Muscle of back (tissue), 11 donors: ENCODE measurements around the gene CST6. TPM values are rescaled to one million over a fixed set of nuclear protein-coding genes. Genes with fewer than 3 reads are reported as not detected.

Experiments used
- DNase-seq, 3 donors: peaks; one replicate each; pipeline versions ENCODE4 v3.0.0 to v3.0.0-alpha.2; 2013
- polyA plus RNA-seq, 10 donors: library from polyadenylated mRNA; unstranded; fragments of 120-200 nt; gene quantifications; one replicate each; pipeline ENCODE4 v1.2.1, GENCODE V29; 2013; ENCODE audit not compliant: insufficient read length in 10 of 10

The CST6 gene
- polyA plus RNA-seq, 10 donors = not detected

- no peak for DNase-seq
Observed at GRCh38 chr11:66047541-66048365, 35.9 kb downstream of the CST6 start.

DNA sequence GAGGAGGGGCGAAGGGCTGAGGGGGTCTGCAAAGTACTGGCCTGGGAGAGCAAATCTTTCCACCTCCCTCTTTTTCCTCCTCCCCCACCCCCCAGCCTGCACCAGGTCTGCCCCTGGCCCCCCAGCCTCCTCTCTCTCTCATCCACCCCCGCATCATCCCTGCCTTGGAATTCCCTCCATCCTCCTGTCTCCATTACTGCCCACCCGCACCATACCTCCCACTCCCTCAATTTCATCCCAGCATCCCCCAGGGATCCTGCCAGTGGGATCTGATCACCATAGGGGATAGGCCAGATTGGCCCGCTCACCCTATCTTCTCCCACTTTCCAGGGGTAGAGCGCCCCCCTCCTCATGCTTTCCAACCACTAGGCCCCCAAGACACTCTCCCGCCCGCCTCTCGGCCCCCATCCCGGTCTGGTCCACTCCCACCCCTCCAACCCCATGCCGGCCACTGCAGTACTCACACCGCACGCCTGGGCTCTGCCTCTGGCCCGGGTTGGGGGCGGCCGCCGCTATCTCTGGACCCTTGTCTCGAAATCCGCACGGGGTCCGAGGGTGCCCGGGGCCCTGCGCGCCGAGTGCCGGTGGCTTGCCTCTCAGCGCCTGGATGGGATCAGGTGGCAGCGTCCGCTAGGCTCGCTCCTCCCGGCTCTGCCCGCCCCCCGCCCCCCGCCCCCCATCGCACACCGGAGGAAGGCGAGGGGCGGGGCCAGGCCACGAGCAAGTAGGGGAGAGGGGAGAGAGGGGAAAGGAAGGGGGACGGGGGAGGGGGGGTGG lies 36.9 kb downstream of the CST6 start, which contains the start of gene GAL3ST3:
TSS of gene GAL3ST3 (minus strand) at position 615 of the 777 bp plus-strand sequence. CDS start 3,746 bp downstream, outside the sequence.
- peak in 1 of 3 donors; percentile 20 for DNase-seq

- no peak for DNase-seq
Observed at GRCh38 chr11:66050581-66051231, 38.9 kb downstream of the CST6 start.

- no peak for DNase-seq
Observed at GRCh38 chr11:66051371-66051765, 39.6 kb downstream of the CST6 start.

GRCh38 chr11:66051766-66052663 lies 40.2 kb downstream of the CST6 start, which contains the start of gene SF3B2:
Gene SF3B2, plus strand, starts transcription at chr11:66052364. Its CDS starts 21 bp downstream, at chr11:66052385.
- DNase-seq = peak; percentile 98 to 99 (median 98)

DNA sequence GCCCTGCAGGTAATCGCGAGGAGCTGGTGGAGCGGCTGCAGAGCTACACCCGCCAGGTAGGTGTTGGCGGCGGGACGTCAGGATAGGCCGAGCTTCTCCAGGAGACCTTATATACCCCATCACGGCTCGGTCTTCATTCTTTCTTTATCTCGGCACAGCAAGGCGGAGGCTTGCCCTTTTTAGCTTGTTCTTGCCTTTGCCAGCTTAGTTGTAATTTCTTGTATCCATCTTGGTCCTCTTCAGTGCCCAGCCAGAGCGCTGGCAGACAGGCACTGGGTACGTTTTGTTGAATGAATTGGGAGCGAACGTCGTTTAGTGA lies 40.8 kb downstream of the CST6 start:
- no peak for DNase-seq

DNA sequence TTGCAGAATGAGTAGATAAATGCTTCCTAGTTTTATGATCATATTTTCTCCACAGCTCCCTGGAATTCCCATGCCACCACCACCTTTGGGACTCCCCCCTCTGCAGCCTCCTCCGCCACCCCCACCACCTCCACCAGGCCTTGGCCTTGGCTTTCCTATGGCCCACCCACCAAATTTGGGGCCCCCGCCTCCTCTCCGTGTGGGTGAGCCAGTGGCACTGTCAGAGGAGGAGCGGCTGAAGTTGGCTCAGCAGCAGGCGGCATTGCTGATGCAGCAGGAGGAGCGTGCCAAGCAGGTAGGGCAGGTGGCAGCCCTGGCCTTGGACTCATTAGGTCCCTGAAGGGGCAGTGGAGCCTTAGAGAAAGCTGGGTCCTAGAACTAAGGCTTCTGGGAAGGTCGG lies 43.2 kb downstream of the CST6 start:
- DNase-seq = no peak

DNA sequence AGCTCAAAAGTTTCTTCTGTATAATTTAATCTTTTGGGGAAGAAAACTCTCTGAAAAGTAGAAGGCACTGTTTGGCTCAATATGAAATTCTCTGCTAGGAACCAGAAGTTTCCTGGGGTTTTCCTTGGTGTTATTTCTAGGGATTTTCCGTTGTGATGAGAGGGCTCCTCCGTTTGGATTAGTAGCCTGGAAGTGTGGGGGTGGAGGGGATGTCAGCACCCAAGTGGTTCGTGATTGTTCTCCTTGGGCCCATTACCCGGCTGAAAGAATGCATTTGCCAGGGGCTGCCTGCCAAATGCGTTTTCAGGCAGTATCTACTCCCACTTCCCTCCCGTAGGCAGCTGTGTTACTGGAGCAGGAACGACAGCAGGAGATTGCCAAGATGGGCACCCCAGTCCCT lies 44.7 kb downstream of the CST6 start:
- no peak for DNase-seq

DNA sequence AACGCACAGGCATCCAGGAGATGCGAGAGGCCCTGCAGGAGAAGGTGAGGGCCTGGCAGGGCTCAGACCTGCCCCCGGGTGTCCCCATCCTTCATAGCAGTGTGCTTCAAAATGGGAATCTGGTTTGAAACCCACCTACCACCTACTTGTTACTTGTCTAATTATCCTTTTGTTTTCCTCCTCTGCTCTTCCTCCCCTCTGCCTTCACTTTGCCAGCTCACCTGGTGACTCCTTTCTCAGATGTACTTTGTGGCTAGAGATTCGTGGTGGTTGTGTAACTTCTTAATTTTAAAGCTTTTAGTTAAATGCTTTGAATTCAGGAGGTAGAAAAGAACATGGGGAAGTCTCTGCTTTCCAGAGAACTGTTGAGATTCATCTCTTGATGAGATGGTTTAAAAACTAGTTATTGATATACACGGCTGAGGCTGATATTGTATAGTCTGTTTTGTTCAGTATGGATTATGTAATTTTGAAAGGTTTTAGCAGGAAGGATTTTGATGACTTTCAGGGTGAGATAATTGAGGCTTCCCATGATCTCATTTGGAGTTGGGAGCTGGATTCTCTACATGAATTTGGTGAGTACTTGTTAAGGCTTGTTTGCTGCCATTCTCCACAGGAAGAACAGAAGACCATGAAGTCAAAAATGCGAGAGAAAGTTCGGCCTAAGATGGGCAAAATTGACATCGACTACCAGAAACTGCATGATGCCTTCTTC lies 48.3 kb downstream of the CST6 start:
- DNase-seq = no peak

GRCh38 chr11:66061268-66061667 lies 49.5 kb downstream of the CST6 start:
- no peak for DNase-seq

DNA sequence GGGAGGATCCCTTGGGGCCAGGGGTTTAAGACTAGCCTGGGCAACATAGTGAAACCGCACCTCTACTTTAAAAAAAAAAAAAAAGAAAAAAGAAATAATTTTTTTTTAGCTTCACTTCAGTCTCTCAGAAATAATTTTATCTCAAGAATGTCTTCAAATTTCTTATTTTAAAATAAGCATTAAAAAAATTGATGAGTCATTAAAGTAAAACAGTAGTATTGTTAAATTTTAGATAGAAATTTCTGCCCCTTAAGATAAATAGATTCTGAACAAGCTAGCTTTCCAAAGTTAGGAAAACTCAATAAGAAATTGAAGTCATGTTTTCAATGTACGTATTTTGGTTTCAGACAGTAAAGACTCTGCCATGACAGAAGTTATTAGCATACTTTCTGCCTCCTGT lies 50.6 kb downstream of the CST6 start:
- no peak for DNase-seq

Other genes with a start within 250 kb of the CST6 start
- gene AP5B1, start 231.0 kb upstream of the CST6 start, polyA plus RNA-seq = 1 to 10 TPM; 1.4 to 3.0 (median 2.2) TPM
- 1 to 10 TPM in 1 of 10 donors, under 1 TPM in 1, not detected in 8; 0.31 to 1.2 TPM for gene OVOL1, start 224.9 kb upstream of the CST6 start, polyA plus RNA-seq
- gene SNX32, start 178.0 kb upstream of the CST6 start, polyA plus RNA-seq = 1 to 10 TPM in 9 of 10 donors, under 1 TPM in 1; 0.64 to 2.3 (median 1.6) TPM
- 100 to 1,000 TPM; 475 to 750 (median 627) TPM for gene CFL1, start 153.8 kb upstream of the CST6 start, polyA plus RNA-seq
- 10 to 100 TPM; 31.7 to 60.8 (median 41.9) TPM for gene MUS81, start 151.6 kb upstream of the CST6 start, polyA plus RNA-seq
- gene EFEMP2, start 139.2 kb upstream of the CST6 start, polyA plus RNA-seq = 100 to 1,000 TPM in 5 of 10 donors, 10 to 100 TPM in 5; 83.5 to 137 (median 101) TPM
- gene CTSW, start 132.2 kb upstream of the CST6 start, polyA plus RNA-seq = 1 to 10 TPM in 4 of 10 donors, under 1 TPM in 5, not detected in 1; 0.69 to 2.9 (median 0.98) TPM
- gene FIBP, start 123.5 kb upstream of the CST6 start, polyA plus RNA-seq = 10 to 100 TPM; 57.3 to 68.8 (median 61.7) TPM
- gene CCDC85B, start 121.3 kb upstream of the CST6 start, polyA plus RNA-seq = 10 to 100 TPM in 8 of 10 donors, 1 to 10 TPM in 2; 9.2 to 24.8 (median 12.6) TPM
- under 1 TPM in 6 of 10 donors, not detected in 4; 0.22 to 0.64 (median 0.29) TPM for gene FOSL1, start 111.6 kb upstream of the CST6 start, polyA plus RNA-seq
- gene C11orf68, start 92.9 kb upstream of the CST6 start, polyA plus RNA-seq = 10 to 100 TPM; 27.2 to 39.2 (median 32.0) TPM
- 100 to 1,000 TPM in 2 of 10 donors, 10 to 100 TPM in 8; 46.8 to 108 (median 66.1) TPM for gene DRAP1, start 92.6 kb upstream of the CST6 start, polyA plus RNA-seq
- gene TSGA10IP, start 66.5 kb upstream of the CST6 start, polyA plus RNA-seq = under 1 TPM in 2 of 10 donors, not detected in 8; 0.25 to 0.40 TPM
- gene SART1, start 50.3 kb upstream of the CST6 start, polyA plus RNA-seq = 10 to 100 TPM; 30.7 to 42.6 (median 36.7) TPM
- 10 to 100 TPM; 14.0 to 23.0 (median 18.6) TPM for gene EIF1AD, start 9.9 kb upstream of the CST6 start, polyA plus RNA-seq
- 100 to 1,000 TPM; 199 to 250 (median 215) TPM for gene BANF1, start 9.5 kb upstream of the CST6 start, polyA plus RNA-seq
- under 1 TPM in 6 of 10 donors, not detected in 4; 0.10 to 0.26 (median 0.22) TPM for gene CATSPER1, start 14.5 kb downstream of the CST6 start, polyA plus RNA-seq
- gene GAL3ST3, start 37.2 kb downstream of the CST6 start, polyA plus RNA-seq = 1 to 10 TPM in 2 of 10 donors, under 1 TPM in 8; 0.22 to 1.1 (median 0.57) TPM
- gene SF3B2, start 40.4 kb downstream of the CST6 start, polyA plus RNA-seq = 100 to 1,000 TPM; 119 to 163 (median 138) TPM
- gene PACS1, start 58.3 kb downstream of the CST6 start, polyA plus RNA-seq = 10 to 100 TPM; 29.6 to 34.8 (median 32.6) TPM
- gene KLC2, start 245.7 kb downstream of the CST6 start, polyA plus RNA-seq = 10 to 100 TPM; 14.6 to 17.3 (median 16.0) TPM